HG02610 (cell line): ENCODE data around the gene SMKR1.
"Not testable (repeated sequence)": the region's sequence is repeated elsewhere in the genome, so short reads cannot be mapped to it uniquely, and the experiment has no call there.

Experiments
- ATAC-seq: cut with Tn5 transposase; IDR thresholded peaks from one replicate; pipeline ENCODE4 v1.9.1; 2021; ENCODE audit warnings: mild to moderate bottlenecking, moderate library complexity; ENCODE audit not compliant: unreplicated experiment

Gene SMKR1

DNA sequence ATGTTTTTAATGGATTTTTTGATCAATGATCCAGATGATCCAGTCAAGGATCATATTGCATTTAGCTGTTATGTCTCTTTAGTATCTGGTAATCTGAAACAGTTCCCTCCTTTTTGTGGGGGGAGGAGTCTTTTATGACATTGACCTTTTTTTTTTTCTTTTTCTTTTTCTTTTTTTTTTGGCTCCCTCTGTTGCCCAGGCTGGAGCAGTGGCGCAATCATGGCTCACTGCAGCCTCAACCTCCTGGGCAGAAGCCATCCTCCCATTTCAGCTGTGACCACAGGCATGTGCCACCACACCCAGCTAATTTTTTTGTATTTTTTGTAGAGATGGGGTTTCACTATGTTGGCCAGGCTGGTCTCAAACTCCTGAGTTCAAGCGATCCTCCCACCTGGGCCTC, 22.1 kb downstream of the SMKR1 start:
- ATAC-seq = not testable (repeated sequence)

DNA sequence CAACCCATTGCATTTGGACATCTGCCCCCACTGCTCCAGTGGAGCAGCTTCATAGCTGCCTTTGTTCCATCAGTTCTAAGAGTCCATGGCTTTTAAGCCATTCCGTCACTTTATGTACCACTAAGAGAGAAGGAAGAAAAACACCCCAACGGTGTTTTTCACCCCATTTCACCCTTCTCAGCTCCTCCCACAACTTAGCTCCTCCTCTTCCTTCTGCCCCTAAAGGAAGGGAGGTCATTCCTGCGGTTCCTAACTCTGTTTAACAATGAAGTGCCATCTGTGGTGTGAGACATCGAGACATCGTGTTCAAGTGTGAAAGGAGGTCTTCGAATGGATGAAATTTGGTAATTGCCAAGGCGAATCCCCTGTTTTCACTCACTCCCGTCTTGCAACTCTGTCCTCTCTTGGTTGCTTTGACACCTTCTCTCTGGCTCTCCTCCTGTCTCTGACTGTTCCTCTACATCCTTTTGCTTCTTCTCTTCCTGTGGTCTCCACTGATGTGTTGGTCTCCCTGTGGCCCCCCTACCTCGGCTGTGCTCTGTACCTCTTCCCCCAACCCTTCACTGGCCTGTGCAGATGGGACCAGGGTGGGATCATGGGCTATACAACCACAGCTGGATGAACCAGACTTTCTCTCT, 23.0 kb downstream of the SMKR1 start:
- no peak for ATAC-seq

DNA sequence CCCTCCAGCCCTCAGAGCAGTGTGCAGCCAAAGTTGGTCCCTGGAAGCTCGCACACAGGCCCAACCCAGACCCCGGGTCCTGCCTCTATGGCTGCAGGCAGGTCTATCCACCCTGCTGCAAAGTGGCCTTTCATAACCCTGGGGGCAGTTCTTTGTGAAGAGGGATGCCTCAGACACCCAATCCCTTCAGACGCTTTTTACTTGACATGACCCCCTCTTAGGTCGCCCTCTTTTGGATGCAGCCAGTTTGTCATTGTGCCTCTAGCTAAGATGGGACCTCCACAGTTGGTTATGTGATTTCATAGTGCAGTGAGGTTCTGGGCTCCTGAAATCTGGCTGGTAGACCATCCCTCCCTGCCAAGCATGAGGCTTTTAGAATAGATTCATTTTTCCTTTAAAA, 27.3 kb downstream of the SMKR1 start:
- no peak for ATAC-seq

DNA sequence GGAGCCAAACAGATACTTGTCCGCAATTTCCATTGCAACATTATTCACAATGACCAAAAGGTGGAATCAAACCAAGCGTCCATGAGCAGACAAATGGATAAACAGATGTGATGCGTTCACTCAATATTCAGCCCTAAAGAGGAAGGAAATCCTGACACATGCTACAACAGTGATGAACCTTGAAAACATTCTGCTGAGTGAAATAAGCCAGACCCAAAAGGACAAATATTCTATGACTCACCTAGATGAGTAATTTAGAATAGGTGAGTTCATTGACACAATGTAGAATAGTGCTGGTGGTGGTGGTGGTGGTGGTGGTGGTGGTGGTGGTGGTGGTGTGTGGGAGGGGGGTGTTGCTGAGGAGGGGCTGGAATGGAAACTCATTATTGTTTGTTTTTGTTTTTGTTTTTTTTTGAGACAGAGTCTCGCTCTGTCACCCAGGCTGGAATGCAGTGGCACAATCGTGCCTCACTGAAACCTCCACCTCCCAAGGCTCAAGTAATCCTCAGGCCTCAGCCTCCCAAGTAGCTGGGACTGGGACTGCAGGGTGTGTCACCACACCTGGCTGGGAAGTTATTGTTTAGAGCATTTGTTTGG, 28.6 kb downstream of the SMKR1 start:
- ATAC-seq = no peak

DNA sequence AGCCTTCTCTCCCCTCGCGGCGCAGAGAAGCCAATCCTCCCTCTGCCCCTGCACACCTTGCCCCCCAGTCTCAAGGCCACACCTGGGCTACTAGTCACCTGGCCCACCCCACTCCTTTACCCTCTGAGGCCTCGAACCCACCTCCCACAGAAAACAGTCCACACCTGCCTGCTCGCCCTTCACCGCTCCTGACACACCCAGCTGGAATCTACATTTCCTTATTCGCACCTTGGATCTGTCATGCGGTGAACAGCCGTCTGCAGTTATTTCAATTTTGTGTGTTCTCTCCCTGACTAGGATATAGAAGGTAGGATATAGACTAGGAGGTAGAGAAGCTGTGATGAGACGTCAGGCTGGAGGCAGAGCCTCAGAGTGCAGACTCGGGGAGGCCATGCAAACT, 29.4 kb downstream of the SMKR1 start:
- no peak for ATAC-seq

DNA sequence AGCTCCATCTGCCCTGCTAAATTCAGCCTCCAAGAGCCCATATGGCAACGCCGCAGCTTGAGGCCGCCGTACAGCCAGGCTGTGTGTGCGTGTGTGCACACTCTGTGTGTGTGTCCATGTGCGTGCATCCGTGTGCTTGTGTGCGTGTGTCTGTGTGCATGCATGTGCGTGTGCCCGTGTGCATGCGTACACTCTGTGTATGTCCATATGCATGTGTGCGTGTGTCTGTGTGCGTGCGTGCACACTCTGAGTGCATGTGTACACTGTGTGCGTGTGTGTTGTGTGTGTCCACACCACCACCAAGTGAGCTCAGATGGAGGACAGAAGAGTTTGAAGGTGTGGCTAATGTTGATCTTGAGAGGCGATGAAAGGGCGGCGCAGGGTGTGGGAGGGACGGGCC, 30.0 kb downstream of the SMKR1 start:
- no peak for ATAC-seq

DNA sequence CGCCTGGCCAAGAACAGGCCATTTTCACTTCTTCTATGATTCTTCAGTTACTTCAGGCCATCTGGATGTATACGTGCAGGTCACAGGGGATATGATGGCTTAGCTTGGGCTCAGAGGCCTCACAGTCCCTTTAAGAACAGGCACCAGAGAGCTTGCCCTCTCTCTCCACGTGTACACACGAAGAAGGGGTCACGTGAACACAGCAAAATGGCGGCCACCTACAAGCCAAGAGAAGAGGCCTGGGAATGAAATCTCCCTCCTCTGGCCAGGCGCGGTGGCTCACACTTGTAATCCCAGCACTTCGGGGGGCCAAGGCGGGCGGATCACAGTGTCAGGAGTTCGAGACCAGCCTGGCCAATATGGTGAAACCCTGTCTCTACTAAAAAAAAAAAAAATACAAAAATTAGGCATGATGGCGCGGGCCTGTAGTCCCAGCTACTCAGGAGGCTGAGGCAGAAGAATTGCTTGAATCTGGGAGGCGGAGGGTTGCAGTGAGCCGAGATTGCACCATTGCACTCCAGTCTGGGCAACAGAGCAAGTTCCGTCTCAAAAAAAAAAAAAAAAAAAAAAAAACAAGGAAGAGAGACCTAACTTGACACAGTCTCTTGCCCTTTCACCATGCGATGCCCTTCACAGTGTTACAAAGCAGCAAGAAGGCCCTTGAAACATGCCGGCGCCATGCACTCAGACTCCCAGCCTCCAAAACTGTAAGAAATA, 32.4 kb downstream of the SMKR1 start:
- not testable (repeated sequence) for ATAC-seq

DNA sequence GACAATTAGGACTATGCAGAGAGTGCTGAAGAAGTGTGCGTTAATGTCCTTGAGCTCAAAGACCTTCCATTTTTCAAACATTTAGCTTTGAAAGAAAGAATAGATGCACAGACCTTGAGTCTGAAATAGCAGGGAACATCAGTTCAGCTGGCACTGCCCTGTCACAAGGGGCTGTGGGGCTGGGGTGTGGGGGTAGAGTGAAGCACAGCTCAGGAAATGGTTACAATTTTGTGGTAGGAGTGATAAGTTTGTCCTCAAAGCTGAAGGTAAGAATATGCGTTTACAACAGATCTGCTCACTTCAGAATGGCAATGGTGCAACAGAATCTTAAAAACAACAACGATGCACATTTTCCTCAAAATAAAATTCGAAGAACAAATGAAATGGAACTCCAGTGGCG, 33.6 kb downstream of the SMKR1 start:
- no peak for ATAC-seq

DNA sequence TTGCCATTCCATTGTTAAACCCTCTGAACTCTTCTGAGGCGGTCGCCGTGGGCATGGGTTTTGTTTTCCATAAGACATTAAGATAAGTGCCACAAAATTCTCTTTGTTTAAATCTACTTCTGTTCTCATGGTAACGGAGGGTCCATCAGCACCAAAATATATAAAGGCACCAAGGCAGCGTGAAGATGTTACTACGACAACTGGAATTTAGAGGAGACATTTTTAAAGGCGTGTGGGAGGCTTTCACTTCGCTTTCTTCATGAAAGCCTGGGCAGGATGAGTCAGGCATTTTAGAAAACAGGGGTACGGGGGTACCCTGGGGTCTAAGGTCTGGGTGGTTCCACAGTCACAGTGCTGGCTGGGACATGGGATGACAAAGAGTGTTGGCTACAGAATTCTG, 34.0 kb downstream of the SMKR1 start:
- ATAC-seq = no peak

DNA sequence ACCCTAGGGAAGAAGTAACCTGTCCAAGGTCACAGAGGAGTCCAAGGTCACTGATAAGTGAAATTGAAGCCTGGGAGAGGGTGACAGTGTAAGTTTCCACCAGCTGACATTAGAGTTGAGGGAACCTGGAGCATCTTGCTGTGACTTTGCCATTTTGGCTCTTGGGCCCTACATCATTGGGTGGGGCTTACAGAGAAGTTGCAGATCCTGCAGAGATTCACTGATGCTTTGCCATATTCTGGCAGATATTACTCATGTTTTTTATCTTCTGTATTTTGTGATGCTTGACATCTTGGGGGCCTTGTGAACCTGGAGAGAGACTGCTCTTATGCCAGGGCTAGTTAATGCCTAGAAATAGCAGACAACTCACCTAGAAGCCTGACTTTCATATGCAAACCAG, 36.5 kb downstream of the SMKR1 start:
- no peak for ATAC-seq

DNA sequence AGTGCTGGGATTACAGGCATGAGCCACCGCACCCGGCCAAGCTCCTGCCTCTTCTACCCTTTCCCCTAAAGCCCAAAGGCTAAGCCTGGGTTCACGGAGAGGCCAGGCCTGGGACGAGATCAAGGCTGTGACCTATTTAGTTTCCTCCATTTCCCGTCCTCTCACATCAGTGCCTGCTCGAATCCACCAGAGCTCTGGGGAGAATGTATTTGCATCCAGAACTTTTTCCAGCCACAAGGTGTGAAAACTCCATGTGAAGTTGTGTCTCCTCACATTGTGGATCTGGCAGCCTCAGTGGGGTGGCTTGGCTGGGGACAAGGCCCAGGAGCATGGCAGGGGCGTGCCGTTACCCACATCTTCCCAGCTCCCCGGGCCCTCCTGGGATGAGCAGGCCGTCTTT, 38.0 kb downstream of the SMKR1 start:
- ATAC-seq = no peak

DNA sequence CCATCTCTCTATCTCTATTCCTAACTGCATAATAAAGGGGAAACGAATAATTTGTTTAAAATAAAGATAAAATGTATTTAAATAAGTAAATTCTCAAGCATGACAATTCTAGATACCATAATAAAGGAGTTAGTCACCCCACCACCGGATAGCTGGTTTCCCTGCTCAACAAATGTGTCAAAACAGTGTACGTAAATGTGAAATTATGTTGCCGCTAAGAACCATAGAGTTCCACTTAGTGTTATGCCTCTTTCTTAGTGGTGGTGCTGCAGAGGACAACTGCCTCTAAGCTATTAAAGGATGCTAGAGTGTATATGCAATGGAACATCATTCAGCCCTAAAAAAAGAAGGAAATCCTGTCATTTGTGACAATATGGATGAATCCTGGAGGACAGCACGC, 42.4 kb downstream of the SMKR1 start:
- no peak for ATAC-seq

DNA sequence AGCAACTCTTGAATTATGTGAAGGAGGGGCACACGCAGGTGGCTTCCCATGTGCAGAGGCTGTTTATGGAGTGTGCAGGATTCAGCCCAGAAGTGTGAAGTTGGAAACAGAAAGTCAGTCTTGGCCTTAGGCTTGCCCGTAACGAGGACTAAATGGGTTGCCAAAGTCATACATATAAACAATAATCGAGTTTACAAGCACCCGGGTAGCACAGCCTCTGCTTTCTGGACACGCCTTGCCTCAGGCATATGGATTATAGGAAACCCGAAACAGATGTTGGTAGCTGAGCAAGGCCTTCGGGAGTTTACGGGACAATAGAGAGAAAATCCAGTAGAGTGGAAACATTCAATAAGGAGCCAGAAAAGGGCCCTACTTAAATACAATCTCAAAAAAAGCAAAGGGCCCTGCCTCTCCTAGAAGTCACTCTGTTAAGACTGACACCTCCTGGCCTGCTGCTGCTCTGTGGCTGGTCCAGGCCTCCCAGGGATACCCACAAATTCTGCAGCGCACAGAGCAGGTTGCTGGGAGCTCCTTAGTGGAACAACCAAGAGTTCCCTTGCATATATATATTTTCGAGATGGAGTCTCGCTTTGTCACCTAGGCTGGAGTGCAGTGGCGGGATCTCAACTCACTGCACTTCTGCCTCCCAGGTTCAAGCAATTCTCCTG, 48.5 kb downstream of the SMKR1 start:
- ATAC-seq = no peak

DNA sequence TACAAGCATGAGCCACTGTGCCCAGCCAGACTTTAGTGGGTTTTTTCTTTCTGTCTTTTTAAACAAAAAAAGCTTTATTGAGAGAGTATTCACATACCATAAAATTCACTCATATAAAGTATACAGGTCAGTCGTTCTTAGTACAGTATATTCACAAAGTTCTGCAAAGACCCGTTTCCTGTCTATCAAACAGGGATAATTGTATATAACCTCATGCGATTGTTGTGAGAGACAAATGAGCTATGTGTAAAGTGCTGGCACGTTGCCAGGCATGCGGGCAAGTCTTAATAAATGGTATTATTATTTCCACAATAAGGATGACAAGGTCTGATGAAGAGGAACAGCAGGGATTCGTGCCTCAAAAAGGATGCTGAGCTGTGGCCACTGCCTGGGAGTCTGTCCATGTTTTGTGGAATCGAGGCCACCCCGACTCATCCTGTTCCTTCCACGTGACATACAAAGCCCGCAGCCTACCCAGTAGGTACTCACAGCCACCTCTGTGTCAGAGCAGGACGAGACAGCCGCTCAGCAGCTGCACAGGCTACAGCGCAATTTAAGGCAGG, 51.6 kb downstream of the SMKR1 start:
- no peak for ATAC-seq

DNA sequence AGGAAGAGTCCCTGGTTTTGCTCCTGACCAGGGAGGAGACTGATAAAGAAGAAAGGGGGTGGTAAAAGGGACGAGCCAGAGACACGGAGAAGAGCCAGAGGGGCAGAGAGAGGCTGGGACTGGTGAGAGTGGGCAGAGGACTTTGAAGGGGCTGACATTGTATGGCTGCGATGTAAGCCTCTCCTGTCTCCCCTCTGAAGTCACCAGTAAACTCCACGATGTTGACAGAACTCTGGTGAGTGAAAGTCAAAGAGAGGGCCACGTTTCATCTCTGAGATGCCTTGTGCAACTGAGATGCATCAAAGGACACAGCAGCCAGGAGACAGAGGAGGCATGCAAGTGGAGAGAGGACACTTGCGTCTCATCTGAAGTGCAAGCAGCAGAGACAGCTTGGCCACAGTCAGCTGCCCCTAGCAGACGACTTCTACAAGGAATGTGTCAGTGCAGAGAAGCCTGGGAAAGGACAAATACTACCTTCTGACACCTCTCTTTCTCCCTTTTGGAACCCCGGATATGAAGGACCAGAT, 54.3 kb downstream of the SMKR1 start:
- no peak for ATAC-seq

DNA sequence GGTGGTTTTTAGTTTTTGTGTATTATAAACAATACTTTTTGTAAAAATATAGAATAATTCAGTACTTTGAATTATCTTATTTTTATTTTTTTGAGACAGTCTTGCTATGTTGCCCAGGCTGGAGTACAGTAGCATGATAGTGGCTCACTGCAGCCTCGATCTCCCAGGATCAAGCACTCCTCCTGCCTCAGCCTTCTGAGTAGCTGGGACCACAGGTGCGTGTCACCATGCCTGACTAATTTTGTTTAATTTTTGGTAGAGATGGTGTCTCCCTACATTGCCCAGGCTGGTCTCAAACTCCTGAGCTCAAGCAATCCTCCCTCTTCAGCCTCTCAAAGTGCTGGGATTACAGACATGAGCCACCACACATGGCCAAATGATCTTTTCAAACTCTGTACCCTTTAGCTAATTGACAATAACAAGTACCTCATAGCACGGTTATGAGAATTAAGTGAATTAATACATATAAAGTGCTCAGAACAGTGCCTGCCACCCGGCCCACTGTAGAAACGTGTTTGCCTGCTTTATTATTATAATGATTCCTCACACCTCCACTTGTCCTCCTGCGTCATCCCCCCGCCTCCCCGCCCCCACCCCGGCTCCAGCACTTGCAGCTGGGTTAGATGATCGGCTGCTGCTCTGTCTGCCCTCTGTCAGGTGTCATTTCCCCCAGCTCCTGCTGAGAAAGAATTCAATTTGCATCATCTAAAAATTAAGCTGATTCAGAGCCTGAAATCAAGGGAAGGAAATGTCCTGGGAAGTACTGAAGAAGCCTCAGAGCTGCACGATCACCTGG, 55.6 kb downstream of the SMKR1 start:
- ATAC-seq = no peak

DNA sequence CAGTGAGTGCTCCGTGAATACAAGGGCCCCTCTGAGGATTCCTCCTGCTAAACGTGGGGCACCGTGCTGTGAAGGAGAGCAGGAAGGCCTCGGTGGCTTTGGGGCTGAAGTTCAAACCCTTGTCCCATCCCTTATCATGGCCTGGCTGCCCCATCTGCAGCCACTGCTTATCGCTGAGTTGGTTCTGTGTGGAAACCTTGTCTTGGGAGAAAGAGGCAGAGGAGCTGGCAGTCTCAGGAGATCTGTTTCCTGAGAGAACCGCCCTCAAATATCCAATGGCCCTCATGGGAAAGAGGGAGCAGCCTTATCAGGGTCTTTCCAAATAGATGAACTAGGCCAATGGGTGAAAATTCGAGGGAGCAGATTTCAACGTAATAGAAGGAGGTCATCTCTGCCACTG, 57.2 kb downstream of the SMKR1 start:
- no peak for ATAC-seq

DNA sequence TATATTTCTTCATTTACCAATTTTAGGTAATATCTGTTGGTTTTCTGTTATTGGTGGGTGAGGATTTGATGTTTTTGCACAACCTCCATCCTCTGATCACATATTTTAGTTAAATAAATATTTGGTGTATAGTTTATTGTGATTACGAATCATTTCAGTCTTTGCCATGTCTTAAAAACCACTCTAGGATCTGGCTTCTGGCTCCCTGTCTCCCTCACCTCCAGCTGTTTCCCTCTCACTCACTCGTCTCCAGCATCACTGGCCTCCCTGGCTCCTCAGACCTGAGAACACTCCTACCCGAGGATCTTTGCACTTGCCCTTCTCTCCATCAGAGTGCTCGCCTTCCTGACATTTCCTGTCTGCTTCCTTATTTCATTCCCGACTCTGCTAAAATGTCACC, 58.5 kb downstream of the SMKR1 start:
- ATAC-seq = no peak

DNA sequence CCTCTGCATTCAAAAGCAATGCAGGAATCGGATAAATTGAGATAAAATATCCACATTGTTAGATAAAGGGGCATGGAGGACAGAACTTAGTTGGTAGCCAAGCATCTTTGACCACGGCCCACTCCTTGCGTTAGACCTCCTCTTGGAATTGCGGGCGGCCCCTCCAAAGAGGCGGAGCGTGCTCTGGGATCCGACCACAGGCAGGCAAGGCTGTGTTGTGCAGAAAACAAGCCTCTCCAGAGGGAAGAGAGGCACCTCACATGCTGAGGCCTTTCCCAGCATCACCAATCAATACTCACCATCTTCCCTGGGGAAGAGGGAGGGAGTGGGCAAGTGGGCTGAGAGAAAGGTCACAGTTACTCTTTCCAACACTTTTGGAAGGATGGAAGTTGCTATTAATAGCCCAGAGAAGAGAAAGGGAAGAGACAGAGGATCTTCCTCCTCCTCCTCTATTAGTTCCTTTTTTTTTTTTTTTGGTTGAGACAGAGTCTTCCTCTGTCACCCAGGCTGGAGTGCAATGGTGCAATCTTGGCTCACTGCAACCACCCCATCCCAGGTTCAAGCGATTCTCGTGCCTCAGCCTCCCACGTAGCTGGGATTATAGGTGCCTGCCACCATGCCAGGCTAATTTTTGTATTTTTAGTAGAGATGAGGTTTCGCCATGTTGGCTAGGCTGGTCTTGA, 59.5 kb downstream of the SMKR1 start:
- ATAC-seq = no peak
